DMS79 (cell line): Measurements from ENCODE around the gene TLE3.

ENCODE experiments used
- DNase-seq: peaks from one replicate; lab custom pipeline; 2025; lab: John Stamatoyannopoulos, UW

Gene TLE3

GRCh38 chr15:70029297-70029701 is 68.4 kb downstream of the TLE3 start:
- no peak for DNase-seq

- DNase-seq, result no peak
Observed at GRCh38 chr15:70027518-70027917, 70.2 kb downstream of the TLE3 start.

- DNase-seq, result no peak
Observed at GRCh38 chr15:70026991-70027390, 70.7 kb downstream of the TLE3 start.

GRCh38 chr15:70025413-70026296 is 72.1 kb downstream of the TLE3 start:
- peak; percentile 27 for DNase-seq

GRCh38 chr15:70024521-70024920 is 73.2 kb downstream of the TLE3 start:
- no peak for DNase-seq

GRCh38 chr15:70023769-70024491 is 73.8 kb downstream of the TLE3 start:
- DNase-seq, result peak; percentile 15

GRCh38 chr15:70023064-70023768 is 74.5 kb downstream of the TLE3 start:
- no peak for DNase-seq

- no peak for DNase-seq
Observed at GRCh38 chr15:70020229-70020628, 77.5 kb downstream of the TLE3 start.

GRCh38 chr15:70018646-70019600 is 78.8 kb downstream of the TLE3 start:
- DNase-seq, result no peak

GRCh38 chr15:70017801-70018200 is 79.9 kb downstream of the TLE3 start:
- DNase-seq, result no peak

GRCh38 chr15:70017025-70017424 is 80.7 kb downstream of the TLE3 start:
- no peak for DNase-seq

- DNase-seq, result no peak
Observed at GRCh38 chr15:70016511-70016994, 81.2 kb downstream of the TLE3 start.

- no peak for DNase-seq
Observed at GRCh38 chr15:70014860-70015490, 82.7 kb downstream of the TLE3 start.

GRCh38 chr15:70014331-70014730 is 83.4 kb downstream of the TLE3 start:
- no peak for DNase-seq

GRCh38 chr15:70013656-70014313 is 83.9 kb downstream of the TLE3 start:
- DNase-seq, result no peak

- no peak for DNase-seq
Observed at GRCh38 chr15:70012895-70013294, 84.8 kb downstream of the TLE3 start.

- DNase-seq, result no peak
Observed at GRCh38 chr15:70008697-70009290, 88.9 kb downstream of the TLE3 start.

- DNase-seq, result no peak
Observed at GRCh38 chr15:70006259-70007147, 91.2 kb downstream of the TLE3 start.

- no peak for DNase-seq
Observed at GRCh38 chr15:70004826-70005225, 92.9 kb downstream of the TLE3 start.
